NK-92 treated with Interleukin-12 subunit alpha and Interleukin-12 subunit beta, amount 100 ng/mL, for 24 hours (cell line): ENCODE results near the gene AGAP1.

Experiments used
- DNase-seq: peaks from one replicate; lab custom pipeline; 2025; lab: John Stamatoyannopoulos, UW

Gene AGAP1

GRCh38 chr2:235533198-235533597, 39.4 kb downstream of the AGAP1 start:
- no peak for DNase-seq

GRCh38 chr2:235533616-235534385, 40.0 kb downstream of the AGAP1 start:
- no peak for DNase-seq

- no peak for DNase-seq
These were observed 41.0 kb downstream of the AGAP1 start for GRCh38 chr2:235534678-235535422.

GRCh38 chr2:235535423-235536130, 41.7 kb downstream of the AGAP1 start:
- no peak for DNase-seq

- DNase-seq, result no peak
These were observed 42.9 kb downstream of the AGAP1 start for GRCh38 chr2:235536711-235537110.

- DNase-seq, result no peak
These were observed 43.3 kb downstream of the AGAP1 start for GRCh38 chr2:235537186-235537585.

GRCh38 chr2:235537587-235537986, 43.7 kb downstream of the AGAP1 start:
- DNase-seq, result no peak

- DNase-seq, result no peak
These were observed 44.3 kb downstream of the AGAP1 start for GRCh38 chr2:235538144-235538639.

GRCh38 chr2:235538981-235539380, 45.1 kb downstream of the AGAP1 start:
- DNase-seq, result no peak

- no peak for DNase-seq
These were observed 45.9 kb downstream of the AGAP1 start for GRCh38 chr2:235539773-235540172.

GRCh38 chr2:235541016-235541415, 47.2 kb downstream of the AGAP1 start:
- no peak for DNase-seq

GRCh38 chr2:235541838-235542549, 48.2 kb downstream of the AGAP1 start:
- DNase-seq, result no peak

GRCh38 chr2:235542733-235543127, 48.9 kb downstream of the AGAP1 start:
- no peak for DNase-seq

GRCh38 chr2:235543128-235543750, 49.4 kb downstream of the AGAP1 start:
- no peak for DNase-seq

GRCh38 chr2:235543851-235544688, 50.2 kb downstream of the AGAP1 start:
- no peak for DNase-seq

- DNase-seq, result no peak
These were observed 50.8 kb downstream of the AGAP1 start for GRCh38 chr2:235544689-235544969.

- DNase-seq, result no peak
These were observed 51.7 kb downstream of the AGAP1 start for GRCh38 chr2:235545339-235546150.

- no peak for DNase-seq
These were observed 52.2 kb downstream of the AGAP1 start for GRCh38 chr2:235546151-235546435.

GRCh38 chr2:235546436-235546835, 52.6 kb downstream of the AGAP1 start:
- DNase-seq, result no peak

- DNase-seq, result no peak
These were observed 56.0 kb downstream of the AGAP1 start for GRCh38 chr2:235549735-235550377.
